A549 (cell line): ENCODE measurements around the gene SLC10A7.

Source experiments
- EHMT2 ChIP-seq: fragments of 200-600 bp; sonication (generic); IDR thresholded peaks from 2 replicates; pipeline ENCODE4 v1.6.1; 2016; ENCODE audit warnings: antibody characterized with exemption, low read depth, mild to moderate bottlenecking, moderate library complexity
- EP300 ChIP-seq, 2 experiments: fragments of >200 bp; sonication (Bioruptor Twin); formaldehyde crosslinking; IDR thresholded peaks; 2 replicates in 1 of 2; 3 replicates in 1 of 2; pipeline ENCODE4 v1.6.1; 2016 to 2017
- ESRRA ChIP-seq: fragments of 150-350 bp; IDR thresholded peaks from 2 replicates; pipeline ENCODE4 v1.6.1; 2014; ENCODE audit warnings: mild to moderate bottlenecking, low read length, borderline replicate concordance
- JUN ChIP-seq, 2 experiments: fragments of >200 bp; sonication (Bioruptor Twin); formaldehyde crosslinking; IDR thresholded peaks; 2 replicates in 1 of 2; 3 replicates in 1 of 2; pipeline ENCODE4 v1.6.1; 2016 to 2017
- KDM5A ChIP-seq: fragments of 200-600 bp; sonication (generic); IDR thresholded peaks from 2 replicates; pipeline ENCODE4 v1.6.1; 2016; ENCODE audit warnings: antibody characterized with exemption, mild to moderate bottlenecking
- PHF8 ChIP-seq: fragments of 200-600 bp; sonication (generic); IDR thresholded peaks from 2 replicates; pipeline ENCODE4 v1.6.1; 2016; ENCODE audit warnings: low read depth, mild to moderate bottlenecking, antibody characterized with exemption, moderate library complexity, borderline replicate concordance
- POLR2A ChIP-seq: IDR thresholded peaks from 2 replicates; pipeline ENCODE4 v1.6.1; 2012; ENCODE audit warnings: mild to moderate bottlenecking, low read length
- RAD21 ChIP-seq, 2 experiments: fragments of >200 bp in 1 of 2; sonication (Bioruptor Twin) in 1 of 2; formaldehyde crosslinking in 1 of 2; IDR thresholded peaks in 1 of 2; conservative IDR thresholded peaks in 1 of 2; 2 replicates in 1 of 2; 3 replicates in 1 of 2; pipeline ENCODE4 v1.6.1; 2012 to 2018; ENCODE audit warnings: inconsistent platforms in 1 of 2
- RCOR1 ChIP-seq: fragments of 150-350 bp; IDR thresholded peaks from 2 replicates; pipeline ENCODE4 v1.6.1; 2014; ENCODE audit warnings: antibody characterized with exemption, low read length, low read depth
- REST ChIP-seq: fragments of 200-600 bp; sonication (generic); IDR thresholded peaks from 2 replicates; pipeline ENCODE4 v1.6.1; 2016; ENCODE audit warnings: antibody characterized with exemption, mild to moderate bottlenecking, moderate library complexity
- RFX5 ChIP-seq: fragments of 450-650 bp; IDR thresholded peaks from 2 replicates; pipeline ENCODE4 v1.7.1; 2014; ENCODE audit warnings: antibody characterized with exemption, mild to moderate bottlenecking, moderate library complexity
- RNF2 ChIP-seq: fragments of 200-600 bp; sonication (generic); IDR thresholded peaks from 2 replicates; pipeline ENCODE4 v1.6.1; 2016; ENCODE audit warnings: low read depth, mild to moderate bottlenecking, antibody characterized with exemption, moderate library complexity, borderline replicate concordance
- TF ChIP-seq, protein P1 (sequence below): fragments of >200 bp; sonication (Bioruptor Twin); formaldehyde crosslinking; IDR thresholded peaks from 3 replicates; pipeline ENCODE4 v1.5.1; 2016

DNA sequence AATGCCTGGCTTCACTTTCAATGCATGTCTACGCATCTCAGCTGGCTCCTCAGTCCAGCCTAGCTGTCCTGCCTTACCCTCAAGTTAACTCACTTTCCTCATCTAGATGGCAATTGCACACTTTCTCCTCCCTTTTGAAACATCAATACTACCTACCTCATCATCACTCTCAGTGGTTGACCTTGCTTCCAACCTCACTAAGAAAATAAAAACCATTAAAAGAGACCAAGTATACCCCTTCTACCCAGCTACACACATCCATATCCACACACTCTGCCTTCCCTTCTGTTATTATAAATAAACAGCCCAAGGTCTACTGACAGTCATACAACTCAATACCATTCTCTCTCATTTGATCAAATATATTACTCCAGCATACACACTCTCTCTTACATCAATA lies 21.5 kb downstream of the SLC10A7 start:
- no peak for TF ChIP-seq POLR2A
- TF ChIP-seq, protein P1, sequence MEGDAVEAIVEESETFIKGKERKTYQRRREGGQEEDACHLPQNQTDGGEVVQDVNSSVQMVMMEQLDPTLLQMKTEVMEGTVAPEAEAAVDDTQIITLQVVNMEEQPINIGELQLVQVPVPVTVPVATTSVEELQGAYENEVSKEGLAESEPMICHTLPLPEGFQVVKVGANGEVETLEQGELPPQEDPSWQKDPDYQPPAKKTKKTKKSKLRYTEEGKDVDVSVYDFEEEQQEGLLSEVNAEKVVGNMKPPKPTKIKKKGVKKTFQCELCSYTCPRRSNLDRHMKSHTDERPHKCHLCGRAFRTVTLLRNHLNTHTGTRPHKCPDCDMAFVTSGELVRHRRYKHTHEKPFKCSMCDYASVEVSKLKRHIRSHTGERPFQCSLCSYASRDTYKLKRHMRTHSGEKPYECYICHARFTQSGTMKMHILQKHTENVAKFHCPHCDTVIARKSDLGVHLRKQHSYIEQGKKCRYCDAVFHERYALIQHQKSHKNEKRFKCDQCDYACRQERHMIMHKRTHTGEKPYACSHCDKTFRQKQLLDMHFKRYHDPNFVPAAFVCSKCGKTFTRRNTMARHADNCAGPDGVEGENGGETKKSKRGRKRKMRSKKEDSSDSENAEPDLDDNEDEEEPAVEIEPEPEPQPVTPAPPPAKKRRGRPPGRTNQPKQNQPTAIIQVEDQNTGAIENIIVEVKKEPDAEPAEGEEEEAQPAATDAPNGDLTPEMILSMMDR, result no peak
- no peak for TF ChIP-seq JUN (IDR thresholded peaks at IDR 0.05)
- no peak for TF ChIP-seq RCOR1
- TF ChIP-seq EP300 (IDR thresholded peaks at IDR 0.05), result no peak
- no peak for TF ChIP-seq RAD21 (conservative IDR thresholded peaks at IDR 0.05 in 1 of 2, IDR thresholded peaks at IDR 0.05 in 1 of 2)
- TF ChIP-seq REST, result no peak
- TF ChIP-seq RFX5, result no peak
- no peak for TF ChIP-seq PHF8
- no peak for TF ChIP-seq KDM5A
- no peak for TF ChIP-seq EHMT2
- no peak for TF ChIP-seq ESRRA
- no peak for TF ChIP-seq RNF2
